ENCODE measurements around the gene GAS7.

GAS7 gene

GRCh38 chr17:10033449-10033848, 165.0 kb downstream of the GAS7 start:
- no peak for DNase-seq (ENCODE audit: low spot score)
- no peak for TF ChIP-seq CTCF (IDR thresholded peaks at IDR 0.05; ENCODE audit: extremely low read depth, missing control alignments)

- no peak for DNase-seq (ENCODE audit: low spot score)
- TF ChIP-seq CTCF (IDR thresholded peaks at IDR 0.05; ENCODE audit: extremely low read depth, missing control alignments): no peak
Measured at GRCh38 chr17:10032118-10032852, 166.1 kb downstream of the GAS7 start.

- DNase-seq (ENCODE audit: low spot score): no peak
- no peak for TF ChIP-seq CTCF (IDR thresholded peaks at IDR 0.05; ENCODE audit: extremely low read depth, missing control alignments)
Measured at GRCh38 chr17:10031606-10032005, 166.8 kb downstream of the GAS7 start.

- no peak for TF ChIP-seq CTCF (IDR thresholded peaks at IDR 0.05; ENCODE audit: extremely low read depth, missing control alignments)
- no peak for DNase-seq (ENCODE audit: low spot score)
Measured at GRCh38 chr17:10031127-10031526, 167.3 kb downstream of the GAS7 start.

GRCh38 chr17:10029129-10029528, 169.3 kb downstream of the GAS7 start:
- no peak for DNase-seq (ENCODE audit: low spot score)
- no peak for TF ChIP-seq CTCF (IDR thresholded peaks at IDR 0.05; ENCODE audit: extremely low read depth, missing control alignments)

GRCh38 chr17:10025976-10026901, 172.2 kb downstream of the GAS7 start:
- DNase-seq (ENCODE audit: low spot score): no peak
- TF ChIP-seq CTCF (IDR thresholded peaks at IDR 0.05; ENCODE audit: extremely low read depth, missing control alignments): no peak

- DNase-seq (ENCODE audit: low spot score): no peak
- no peak for TF ChIP-seq CTCF (IDR thresholded peaks at IDR 0.05; ENCODE audit: extremely low read depth, missing control alignments)
Measured at GRCh38 chr17:10025224-10025623, 173.2 kb downstream of the GAS7 start.

All from GM20000 (cell line).